ENCODE results near the gene LTBP2. TPM values are rescaled to one million over a fixed set of nuclear protein-coding genes. Genes with fewer than 3 reads are reported as not detected.

LTBP2 gene
- total RNA-seq, 1 experiment from 2014 or later = 1.5 TPM

GRCh38 chr14:74474376-74474775, 137.7 kb downstream of the LTBP2 start:
- Histone ChIP-seq H3K79me2 (ENCODE audit: insufficient read depth, low read length) (no peaks in the 10 kb centered on the region), H3K4me1 (ENCODE audit: control insufficient read depth in 1 of 2, insufficient read depth in 2 of 2, low read length in 2 of 2) (no peaks in the 10 kb centered on the region), H4K20me1 (ENCODE audit: insufficient read depth) (no peaks in the 10 kb centered on the region), H3K9me3 (ENCODE audit: control insufficient read depth in 1 of 2, insufficient read depth in 1 of 2, low read depth in 1 of 2, low read length in 2 of 2) (no peaks in the 10 kb centered on the region), H3K27me3 (ENCODE audit: insufficient read depth, low read length) (no peaks in the 10 kb centered on the region), H3K27ac (ENCODE audit: low read depth, low read length) (no peak overlapping the region), H2AFZ (ENCODE audit: low read depth, low read length, poor library complexity, severe bottlenecking) (no peak overlapping the region), H3K9ac (ENCODE audit: low read length) (no peak overlapping the region), H3K4me2 (ENCODE audit: low read length) (no peak overlapping the region), H3K4me3 (replicated peaks in 1 of 2; ENCODE audit: low read depth in 1 of 2, low read length in 2 of 2) (no peak overlapping the region), H3K9me2 (ENCODE audit: insufficient read depth) (no peaks in the 10 kb centered on the region), H3K36me3 (ENCODE audit: control insufficient read depth in 1 of 2, insufficient read depth in 2 of 2, low read length in 2 of 2) (no peaks in the 10 kb centered on the region; a peak in 1 of 4 replicates)
- DNase-seq (ENCODE audit: low read depth, low spot score) = no peak
- no peak for ATAC-seq
- RAD21 ChIA-PET (ENCODE audit: low non-redundant PET in 1 of 2, low total read pairs in 2 of 2, uncharacterized antibody in 2 of 2, unreplicated experiment in 2 of 2) = no interaction called here
- BruUV-seq (replicated peaks) = no TSS peak
- POLR2A ChIA-PET = no interaction called here
- CTCF ChIA-PET = no interaction called here
- TF ChIP-seq YY1 (IDR thresholded peaks at IDR 0.05; ENCODE audit: extremely low read depth, insufficient replicate concordance, low read depth, low read length) (no peak), ZNF274 (IDR thresholded peaks at IDR 0.05; ENCODE audit: low read depth, low read length) (no peak), EZH2phosphoT487 (IDR thresholded peaks at IDR 0.05; ENCODE audit: borderline replicate concordance) (no peak)
- TF ChIP-seq, protein P1, sequence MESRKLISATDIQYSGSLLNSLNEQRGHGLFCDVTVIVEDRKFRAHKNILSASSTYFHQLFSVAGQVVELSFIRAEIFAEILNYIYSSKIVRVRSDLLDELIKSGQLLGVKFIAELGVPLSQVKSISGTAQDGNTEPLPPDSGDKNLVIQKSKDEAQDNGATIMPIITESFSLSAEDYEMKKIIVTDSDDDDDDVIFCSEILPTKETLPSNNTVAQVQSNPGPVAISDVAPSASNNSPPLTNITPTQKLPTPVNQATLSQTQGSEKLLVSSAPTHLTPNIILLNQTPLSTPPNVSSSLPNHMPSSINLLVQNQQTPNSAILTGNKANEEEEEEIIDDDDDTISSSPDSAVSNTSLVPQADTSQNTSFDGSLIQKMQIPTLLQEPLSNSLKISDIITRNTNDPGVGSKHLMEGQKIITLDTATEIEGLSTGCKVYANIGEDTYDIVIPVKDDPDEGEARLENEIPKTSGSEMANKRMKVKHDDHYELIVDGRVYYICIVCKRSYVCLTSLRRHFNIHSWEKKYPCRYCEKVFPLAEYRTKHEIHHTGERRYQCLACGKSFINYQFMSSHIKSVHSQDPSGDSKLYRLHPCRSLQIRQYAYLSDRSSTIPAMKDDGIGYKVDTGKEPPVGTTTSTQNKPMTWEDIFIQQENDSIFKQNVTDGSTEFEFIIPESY (IDR thresholded peaks at IDR 0.05; ENCODE audit: extremely low read depth, insufficient replicate concordance, low read length) = no peak
- intact Hi-C loops (cut with micrococcal nuclease) = loop anchor here (10.0 kb wide), 2 partner anchors 150 to 270 kb away; no protein-coding TSS in a partner anchor

DNA sequence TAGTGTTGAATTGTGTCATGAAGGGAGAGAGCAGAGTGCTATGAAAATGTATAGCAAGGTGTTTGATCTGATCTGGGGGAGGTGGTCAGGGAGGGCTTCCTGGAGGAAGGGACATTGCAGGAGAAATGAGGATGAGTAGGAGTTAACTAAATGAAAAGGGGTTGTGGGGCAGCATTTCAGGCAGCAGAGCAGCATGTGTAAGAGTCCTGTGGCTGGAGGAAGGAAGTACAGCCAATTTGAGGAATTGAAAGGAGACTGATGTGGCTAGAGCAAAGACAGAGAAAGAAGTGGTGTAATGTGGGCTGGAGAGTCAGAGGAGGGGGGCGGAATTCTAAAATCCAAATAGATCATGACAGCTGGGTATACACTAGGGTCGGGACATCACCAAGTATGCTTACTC, 139.4 kb downstream of the LTBP2 start:
- H3K9me3 ChIP-seq (ENCODE audit: control insufficient read depth in 1 of 2, insufficient read depth in 1 of 2, low read depth in 1 of 2, low read length in 2 of 2) = no peaks in the 10 kb centered on the region
- H3K79me2 ChIP-seq (ENCODE audit: insufficient read depth, low read length) = no peaks in the 10 kb centered on the region
- no peaks in the 10 kb centered on the region for H3K9me2 ChIP-seq (ENCODE audit: insufficient read depth)
- ChIA-PET RAD21 (ENCODE audit: low non-redundant PET in 1 of 2, low total read pairs in 2 of 2, uncharacterized antibody in 2 of 2, unreplicated experiment in 2 of 2) (no interaction called here), POLR2A (no interaction called here), CTCF (no interaction called here)
- no peaks in the 10 kb centered on the region for H3K4me1 ChIP-seq (ENCODE audit: control insufficient read depth in 1 of 2, insufficient read depth in 2 of 2, low read length in 2 of 2)
- H3K9ac ChIP-seq (ENCODE audit: low read length) = no peak overlapping the region
- ATAC-seq (no peak), DNase-seq (ENCODE audit: low read depth, low spot score) (no peak)
- no peak overlapping the region for H3K4me2 ChIP-seq (ENCODE audit: low read length)
- H4K20me1 ChIP-seq (ENCODE audit: insufficient read depth) = no peaks in the 10 kb centered on the region
- no peaks in the 10 kb centered on the region; a peak in 1 of 4 replicates for H3K36me3 ChIP-seq (ENCODE audit: control insufficient read depth in 1 of 2, insufficient read depth in 2 of 2, low read length in 2 of 2)
- H3K27ac ChIP-seq (ENCODE audit: low read depth, low read length) = no peak overlapping the region
- no peaks in the 10 kb centered on the region for H3K27me3 ChIP-seq (ENCODE audit: insufficient read depth, low read length)
- no peak overlapping the region for H2AFZ ChIP-seq (ENCODE audit: low read depth, low read length, poor library complexity, severe bottlenecking)
- H3K4me3 ChIP-seq (replicated peaks in 1 of 2; ENCODE audit: low read depth in 1 of 2, low read length in 2 of 2) = no peak overlapping the region
- no TSS peak for BruUV-seq (replicated peaks)
- intact Hi-C loops (cut with micrococcal nuclease) = loop anchor here (10.0 kb wide), 2 partner anchors 148 to 268 kb away; no protein-coding TSS in a partner anchor
- TF ChIP-seq POLR2AphosphoS5 (IDR thresholded peaks at IDR 0.05; ENCODE audit: low read depth, low read length) (no peak), ELF1 (IDR thresholded peaks at IDR 0.05; ENCODE audit: borderline replicate concordance, low read depth) (no peak), CBX3 (IDR thresholded peaks at IDR 0.05; ENCODE audit: low read depth) (no peak), POLR2A (IDR thresholded peaks at IDR 0.05; ENCODE audit: borderline replicate concordance, extremely low read depth, insufficient read depth, insufficient read length) (no peak), CTCF (IDR thresholded peaks at IDR 0.05 in 2 of 3, conservative IDR thresholded peaks at IDR 0.05 in 1 of 3; ENCODE audit: borderline replicate concordance in 1 of 3, insufficient read depth in 1 of 3, low read depth in 2 of 3, low read length in 2 of 3) (no peak), ZNF274 (IDR thresholded peaks at IDR 0.05; ENCODE audit: low read depth, low read length) (no peak), EZH2phosphoT487 (IDR thresholded peaks at IDR 0.05; ENCODE audit: borderline replicate concordance) (no peak), SP1 (IDR thresholded peaks at IDR 0.05; ENCODE audit: low read depth) (no peak)
- TF ChIP-seq, protein P2, sequence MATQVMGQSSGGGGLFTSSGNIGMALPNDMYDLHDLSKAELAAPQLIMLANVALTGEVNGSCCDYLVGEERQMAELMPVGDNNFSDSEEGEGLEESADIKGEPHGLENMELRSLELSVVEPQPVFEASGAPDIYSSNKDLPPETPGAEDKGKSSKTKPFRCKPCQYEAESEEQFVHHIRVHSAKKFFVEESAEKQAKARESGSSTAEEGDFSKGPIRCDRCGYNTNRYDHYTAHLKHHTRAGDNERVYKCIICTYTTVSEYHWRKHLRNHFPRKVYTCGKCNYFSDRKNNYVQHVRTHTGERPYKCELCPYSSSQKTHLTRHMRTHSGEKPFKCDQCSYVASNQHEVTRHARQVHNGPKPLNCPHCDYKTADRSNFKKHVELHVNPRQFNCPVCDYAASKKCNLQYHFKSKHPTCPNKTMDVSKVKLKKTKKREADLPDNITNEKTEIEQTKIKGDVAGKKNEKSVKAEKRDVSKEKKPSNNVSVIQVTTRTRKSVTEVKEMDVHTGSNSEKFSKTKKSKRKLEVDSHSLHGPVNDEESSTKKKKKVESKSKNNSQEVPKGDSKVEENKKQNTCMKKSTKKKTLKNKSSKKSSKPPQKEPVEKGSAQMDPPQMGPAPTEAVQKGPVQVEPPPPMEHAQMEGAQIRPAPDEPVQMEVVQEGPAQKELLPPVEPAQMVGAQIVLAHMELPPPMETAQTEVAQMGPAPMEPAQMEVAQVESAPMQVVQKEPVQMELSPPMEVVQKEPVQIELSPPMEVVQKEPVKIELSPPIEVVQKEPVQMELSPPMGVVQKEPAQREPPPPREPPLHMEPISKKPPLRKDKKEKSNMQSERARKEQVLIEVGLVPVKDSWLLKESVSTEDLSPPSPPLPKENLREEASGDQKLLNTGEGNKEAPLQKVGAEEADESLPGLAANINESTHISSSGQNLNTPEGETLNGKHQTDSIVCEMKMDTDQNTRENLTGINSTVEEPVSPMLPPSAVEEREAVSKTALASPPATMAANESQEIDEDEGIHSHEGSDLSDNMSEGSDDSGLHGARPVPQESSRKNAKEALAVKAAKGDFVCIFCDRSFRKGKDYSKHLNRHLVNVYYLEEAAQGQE (IDR thresholded peaks at IDR 0.05; ENCODE audit: low read depth) = no peak
